Measurements from ENCODE around the gene SLC25A14. TPM values are rescaled to one million over a fixed set of nuclear protein-coding genes. Genes with fewer than 3 reads are reported as not detected.
"Not testable (repeated sequence)": the region's sequence is repeated elsewhere in the genome, so short reads cannot be mapped to it uniquely, and the experiment has no call there.

The SLC25A14 gene
- total and polyA plus RNA-seq, 2 experiments from 2014 or later: 11.9 to 34.8 TPM

DNA sequence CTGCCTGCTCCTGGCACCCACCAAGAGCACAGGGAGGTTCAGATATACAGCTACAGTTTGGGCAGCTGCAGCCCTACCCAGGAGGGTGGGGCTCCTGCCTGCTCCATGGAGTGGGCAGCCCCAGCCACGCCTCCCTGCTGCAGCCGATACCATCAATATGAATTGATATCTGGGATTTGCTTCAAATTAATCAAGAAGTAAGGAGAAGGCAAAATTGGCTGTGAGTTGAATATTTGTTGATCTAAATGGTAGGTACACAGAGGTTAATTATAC is 39.8 kb upstream of the SLC25A14 start:
- Histone ChIP-seq H3K4me1 (ENCODE audit: low read depth) (no peaks in the 10 kb centered on the region), H3K9me3 (ENCODE audit: low read depth) (no peaks in the 10 kb centered on the region), H3K27ac (no peak overlapping the region), H3K4me3 (no peak overlapping the region), H3K36me3 (no peaks in the 10 kb centered on the region), H3K27me3 (no peaks in the 10 kb centered on the region)
- DNase-seq (ENCODE audit: low read depth in 1 of 2, low spot score in 1 of 2): no peak
- no peak for TF ChIP-seq CTCF (IDR thresholded peaks at IDR 0.05; ENCODE audit: low read depth, low read length)

DNA sequence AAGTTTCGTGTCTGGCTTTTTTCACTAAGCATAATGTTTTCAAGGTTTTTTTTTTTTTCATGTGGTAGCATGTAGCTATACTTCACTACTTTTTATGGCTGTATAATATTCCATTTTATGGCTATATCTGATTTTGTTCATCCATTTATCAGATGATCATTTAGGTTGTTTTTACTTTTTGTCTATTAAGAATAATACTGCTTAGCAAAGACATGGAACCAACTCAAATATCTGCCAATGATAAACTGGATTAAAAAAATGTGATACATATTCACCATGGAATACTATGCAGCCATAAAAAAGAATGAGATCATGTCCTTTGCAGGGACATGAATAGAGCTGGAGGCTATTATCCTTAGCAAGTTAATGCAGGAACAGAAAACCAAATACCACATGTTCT is 38.3 kb upstream of the SLC25A14 start:
- Histone ChIP-seq H3K27ac (no peak overlapping the region), H3K4me1 (ENCODE audit: low read depth) (no peaks in the 10 kb centered on the region), H3K27me3 (no peaks in the 10 kb centered on the region), H3K4me3 (no peak overlapping the region), H3K9me3 (ENCODE audit: low read depth) (no peaks in the 10 kb centered on the region), H3K36me3 (no peaks in the 10 kb centered on the region)
- no peak for TF ChIP-seq CTCF (IDR thresholded peaks at IDR 0.05; ENCODE audit: low read depth, low read length)
- DNase-seq (ENCODE audit: low read depth in 1 of 2, low spot score in 1 of 2): no peak

DNA sequence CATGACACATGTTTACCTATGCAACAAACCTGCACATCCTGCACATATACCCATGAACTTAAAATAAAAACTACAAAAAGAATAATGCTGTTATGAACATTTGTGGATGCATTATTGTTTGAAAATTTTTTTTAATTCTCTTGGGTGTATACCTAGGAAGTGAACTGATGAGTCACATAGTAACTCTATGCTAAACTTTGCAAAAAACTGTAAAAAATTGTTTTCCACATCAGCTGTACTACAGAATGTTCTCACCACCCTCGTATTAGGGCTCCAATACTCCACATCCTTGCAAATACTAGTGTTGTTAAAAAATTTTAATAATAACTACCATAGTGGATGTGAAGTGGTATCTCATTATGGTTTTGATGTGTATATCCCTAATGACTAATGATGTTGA is 37.7 kb upstream of the SLC25A14 start:
- H3K36me3 ChIP-seq: no peaks in the 10 kb centered on the region
- H3K27ac ChIP-seq: no peak overlapping the region
- DNase-seq (ENCODE audit: low read depth in 1 of 2, low spot score in 1 of 2): no peak
- no peaks in the 10 kb centered on the region for H3K27me3 ChIP-seq
- H3K4me3 ChIP-seq: no peak overlapping the region
- H3K4me1 ChIP-seq (ENCODE audit: low read depth): no peaks in the 10 kb centered on the region
- TF ChIP-seq CTCF (IDR thresholded peaks at IDR 0.05; ENCODE audit: low read depth, low read length): no peak
- H3K9me3 ChIP-seq (ENCODE audit: low read depth): no peaks in the 10 kb centered on the region

DNA sequence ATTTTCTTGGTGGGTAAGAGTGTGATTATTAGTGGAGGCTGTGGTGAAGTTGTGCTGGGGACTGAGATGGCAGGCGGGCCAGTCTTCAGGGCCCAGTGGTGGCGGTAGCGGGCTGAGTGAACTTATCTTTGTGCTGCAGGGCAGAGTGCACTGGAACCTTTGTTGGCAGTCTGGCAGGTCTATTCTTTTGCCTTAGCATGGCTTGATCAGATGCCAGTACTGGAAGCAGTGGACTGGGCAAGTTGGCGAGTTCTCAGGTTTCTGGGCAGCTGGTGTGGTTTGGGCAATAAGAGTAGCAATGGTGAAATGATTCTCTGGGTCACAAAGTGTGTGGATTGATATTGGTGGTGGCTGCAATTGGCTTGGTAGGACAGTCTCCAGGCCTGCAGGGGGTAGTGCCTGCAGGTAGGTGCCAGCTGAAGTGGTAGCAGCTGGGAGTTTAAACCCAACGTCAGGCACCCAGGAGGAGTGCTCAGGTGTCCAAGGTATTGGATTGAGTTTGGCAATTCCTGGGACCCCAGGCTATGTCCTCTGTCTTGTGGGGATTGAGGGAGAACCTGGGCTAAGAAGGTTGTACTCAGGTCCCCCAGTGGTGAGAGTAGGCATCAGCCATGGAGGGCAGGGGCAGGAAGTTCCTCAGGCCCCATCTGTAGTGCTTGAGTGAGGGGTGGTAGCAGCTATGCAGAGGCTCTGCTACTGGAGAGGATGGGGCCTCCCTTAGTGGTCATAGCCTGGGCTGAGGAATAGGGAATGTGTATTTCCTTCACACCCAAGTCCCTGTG is 34.9 kb upstream of the SLC25A14 start:
- Histone ChIP-seq H3K4me1 (ENCODE audit: low read depth) (no peaks in the 10 kb centered on the region), H3K27me3 (no peaks in the 10 kb centered on the region), H3K27ac (no peak overlapping the region), H3K4me3 (no peak overlapping the region), H3K9me3 (ENCODE audit: low read depth) (no peaks in the 10 kb centered on the region), H3K36me3 (no peaks in the 10 kb centered on the region)
- DNase-seq (ENCODE audit: low read depth in 1 of 2, low spot score in 1 of 2): no peak
- TF ChIP-seq CTCF (IDR thresholded peaks at IDR 0.05; ENCODE audit: low read depth, low read length): no peak

GRCh38 chrX:130319886-130320285 is 19.8 kb upstream of the SLC25A14 start:
- DNase-seq (ENCODE audit: low read depth in 1 of 2, low spot score in 1 of 2); H3K36me3 ChIP-seq; H3K9me3 ChIP-seq (ENCODE audit: low read depth); H3K4me1 ChIP-seq (ENCODE audit: low read depth); H3K27ac ChIP-seq; H3K4me3 ChIP-seq; H3K27me3 ChIP-seq: not testable (repeated sequence)

DNA sequence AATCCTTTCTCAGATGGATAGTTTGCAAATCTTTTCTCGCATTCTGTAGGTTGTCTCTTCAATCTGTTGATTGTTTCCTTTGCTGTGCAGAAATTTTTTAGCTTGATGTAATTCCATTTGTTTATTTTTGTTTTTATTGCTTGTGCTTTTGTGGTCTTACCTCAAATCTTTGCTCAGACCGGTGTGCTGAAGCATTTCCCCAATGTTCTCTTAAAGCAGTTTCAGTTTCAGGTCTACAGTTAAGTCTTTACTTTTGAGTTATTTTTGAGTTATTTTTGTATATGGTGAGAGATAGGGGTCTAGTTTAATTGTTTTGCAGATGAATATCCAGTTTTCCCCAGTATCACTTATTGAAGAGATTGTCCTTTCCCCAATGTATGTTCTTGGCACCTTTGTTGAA is 18.2 kb upstream of the SLC25A14 start:
- Histone ChIP-seq H3K4me3 (no peak overlapping the region), H3K9me3 (ENCODE audit: low read depth) (no peaks in the 10 kb centered on the region), H3K27ac (no peak overlapping the region), H3K36me3 (no peaks in the 10 kb centered on the region), H3K27me3 (no peaks in the 10 kb centered on the region), H3K4me1 (ENCODE audit: low read depth) (no peaks in the 10 kb centered on the region)
- DNase-seq (ENCODE audit: low read depth in 1 of 2, low spot score in 1 of 2): no peak
- no peak for TF ChIP-seq CTCF (IDR thresholded peaks at IDR 0.05; ENCODE audit: low read depth, low read length)

Data from cardiac muscle cell (in vitro differentiated cells and primary cell).